MV-4-11 (cell line): Measurements from ENCODE around the gene SNAPC3.
A peak's percentile ranks its signal among the peaks of the same experiment; 100 is the strongest.

Experiments
- DNase-seq: peaks from one replicate; lab custom pipeline; 2025; lab: John Stamatoyannopoulos, UW

SNAPC3 gene

DNA sequence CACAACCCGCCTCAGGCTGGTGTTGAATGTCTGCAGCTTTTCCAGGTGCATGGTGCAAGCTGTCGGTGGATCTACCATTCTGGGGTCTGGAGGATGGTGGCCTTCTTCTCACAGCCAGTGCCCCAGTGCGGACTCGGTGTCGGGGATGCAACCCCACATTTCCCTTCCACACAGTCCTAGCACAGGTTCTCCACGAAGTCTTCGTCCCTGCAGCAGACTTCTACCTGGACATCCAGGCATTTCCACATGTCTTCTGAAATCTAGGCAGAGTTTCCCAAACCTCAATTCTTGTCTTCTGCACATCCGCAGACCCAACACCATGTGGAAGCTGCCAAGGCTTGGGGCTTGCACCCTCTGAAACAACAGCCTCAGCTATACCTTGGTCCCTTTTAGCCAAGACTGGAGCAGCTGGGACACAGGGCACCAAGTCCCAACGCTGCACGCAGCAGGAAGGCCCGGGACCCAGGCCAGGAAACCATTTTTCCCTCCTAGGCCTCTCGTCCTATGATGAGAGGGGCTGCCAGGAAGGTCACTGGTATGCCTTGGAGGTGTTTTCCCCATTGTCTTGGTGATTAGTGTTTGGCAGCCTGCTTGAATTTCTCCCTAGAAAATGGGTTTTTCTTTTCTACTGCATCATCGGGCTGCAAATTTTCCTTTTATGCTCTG, 69.9 kb downstream of the SNAPC3 start:
- no peak for DNase-seq

DNA sequence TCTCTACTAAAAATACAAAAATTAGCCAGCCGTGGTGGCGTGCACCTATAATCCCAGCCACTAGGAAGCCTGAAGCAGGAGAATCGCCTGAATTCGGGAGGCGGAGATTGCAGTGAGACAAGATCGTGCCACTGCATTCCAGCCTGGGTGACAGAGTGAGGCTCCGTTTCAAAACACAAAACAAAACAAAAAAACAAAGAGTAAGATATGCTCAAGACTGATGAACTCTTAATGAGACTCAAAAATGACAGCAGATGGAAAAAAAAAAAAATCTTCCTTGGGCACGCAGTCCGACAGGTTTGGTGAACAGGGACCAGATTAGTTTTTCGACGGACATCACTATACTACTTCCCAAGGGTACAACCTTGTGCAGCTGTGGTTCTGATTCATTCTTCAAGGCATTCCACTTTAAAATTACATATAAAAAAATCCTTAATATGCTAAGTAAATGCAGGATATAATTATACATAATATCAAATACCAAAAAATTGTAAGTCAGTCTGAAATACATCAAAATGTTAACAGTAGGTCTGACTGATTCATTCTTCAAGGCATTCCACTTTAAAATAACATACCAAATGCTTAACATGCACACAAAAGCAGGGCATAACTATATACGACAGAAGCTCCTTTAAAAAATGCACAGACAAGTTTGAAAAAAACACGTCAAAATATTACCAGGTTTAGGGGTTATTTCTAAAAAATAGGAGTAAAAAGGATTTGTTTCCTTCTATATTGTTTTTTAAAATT, 75.7 kb downstream of the SNAPC3 start:
- DNase-seq: no peak

DNA sequence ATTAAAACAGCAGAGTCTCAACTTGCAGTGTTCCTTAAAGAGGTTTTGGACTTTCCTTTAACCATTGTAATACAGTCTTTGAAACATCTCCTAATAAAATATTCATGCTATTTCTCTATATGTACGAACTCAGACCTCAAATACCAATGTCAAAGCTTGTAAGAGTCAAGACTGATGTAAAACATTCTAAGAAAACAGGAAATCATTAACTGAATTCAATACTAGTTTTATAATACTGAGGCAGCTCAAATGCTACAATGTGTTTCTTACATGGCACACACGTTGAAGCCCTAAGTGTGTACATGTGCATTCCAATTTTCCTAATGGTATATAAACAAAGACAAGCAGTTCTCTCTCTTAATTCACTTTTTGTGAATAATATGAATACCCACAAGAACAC, 76.5 kb downstream of the SNAPC3 start:
- no peak for DNase-seq

DNA sequence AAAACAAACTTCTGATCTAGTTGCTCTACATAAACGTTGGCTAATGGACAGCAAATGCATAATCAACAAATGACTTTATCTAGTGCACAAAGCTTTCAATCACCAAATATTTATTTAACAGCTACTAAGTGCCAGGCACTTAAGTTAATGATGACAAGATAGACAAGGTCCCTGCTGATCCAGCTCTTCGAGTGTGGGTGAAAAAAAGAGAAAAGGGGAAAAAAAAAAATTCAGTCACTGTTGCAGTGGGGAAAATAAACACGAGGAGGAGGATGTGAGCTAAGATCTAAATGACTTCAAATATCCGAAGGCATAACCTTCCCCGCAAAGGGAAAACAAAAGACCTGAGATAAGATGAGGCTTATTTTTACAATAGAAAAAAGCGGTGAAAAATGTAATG, 78.5 kb downstream of the SNAPC3 start:
- no peak for DNase-seq

DNA sequence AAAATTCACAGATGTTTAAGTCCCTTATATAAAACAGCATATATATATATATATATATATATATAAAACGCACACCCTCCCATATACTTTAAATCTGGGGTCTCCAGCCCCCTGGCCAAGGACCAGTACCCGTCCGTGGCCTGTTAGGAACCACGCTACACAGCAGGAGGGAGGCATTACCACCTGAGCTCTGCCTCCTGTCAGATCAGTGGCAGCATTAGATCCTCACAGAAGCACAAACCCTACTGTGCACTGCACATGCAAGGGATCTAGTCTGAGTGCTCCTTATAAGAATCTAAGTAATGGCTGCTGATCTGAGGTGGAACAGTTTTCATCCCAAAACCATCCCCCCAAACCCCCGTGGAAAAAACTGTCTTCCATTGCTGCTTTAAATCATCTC, 79.1 kb downstream of the SNAPC3 start:
- DNase-seq: no peak

DNA sequence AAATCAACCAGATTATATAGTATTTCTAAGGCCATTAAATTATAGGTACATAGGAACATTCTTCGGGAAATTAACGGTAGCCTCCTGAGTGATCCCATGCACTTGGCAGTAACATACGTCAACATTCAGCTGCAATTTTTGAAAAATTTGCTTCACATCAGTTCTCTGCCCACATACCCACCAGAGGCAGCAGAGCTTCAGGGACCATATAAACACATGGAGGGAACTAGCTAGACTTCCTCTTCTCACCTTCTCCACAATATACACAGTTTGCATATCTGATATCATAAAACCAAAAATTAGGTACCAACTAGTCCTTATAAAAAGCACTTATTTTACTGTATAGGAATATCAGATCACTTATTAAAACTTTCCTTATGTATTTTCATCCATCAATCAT, 83.2 kb downstream of the SNAPC3 start:
- peak; percentile 37 for DNase-seq

DNA sequence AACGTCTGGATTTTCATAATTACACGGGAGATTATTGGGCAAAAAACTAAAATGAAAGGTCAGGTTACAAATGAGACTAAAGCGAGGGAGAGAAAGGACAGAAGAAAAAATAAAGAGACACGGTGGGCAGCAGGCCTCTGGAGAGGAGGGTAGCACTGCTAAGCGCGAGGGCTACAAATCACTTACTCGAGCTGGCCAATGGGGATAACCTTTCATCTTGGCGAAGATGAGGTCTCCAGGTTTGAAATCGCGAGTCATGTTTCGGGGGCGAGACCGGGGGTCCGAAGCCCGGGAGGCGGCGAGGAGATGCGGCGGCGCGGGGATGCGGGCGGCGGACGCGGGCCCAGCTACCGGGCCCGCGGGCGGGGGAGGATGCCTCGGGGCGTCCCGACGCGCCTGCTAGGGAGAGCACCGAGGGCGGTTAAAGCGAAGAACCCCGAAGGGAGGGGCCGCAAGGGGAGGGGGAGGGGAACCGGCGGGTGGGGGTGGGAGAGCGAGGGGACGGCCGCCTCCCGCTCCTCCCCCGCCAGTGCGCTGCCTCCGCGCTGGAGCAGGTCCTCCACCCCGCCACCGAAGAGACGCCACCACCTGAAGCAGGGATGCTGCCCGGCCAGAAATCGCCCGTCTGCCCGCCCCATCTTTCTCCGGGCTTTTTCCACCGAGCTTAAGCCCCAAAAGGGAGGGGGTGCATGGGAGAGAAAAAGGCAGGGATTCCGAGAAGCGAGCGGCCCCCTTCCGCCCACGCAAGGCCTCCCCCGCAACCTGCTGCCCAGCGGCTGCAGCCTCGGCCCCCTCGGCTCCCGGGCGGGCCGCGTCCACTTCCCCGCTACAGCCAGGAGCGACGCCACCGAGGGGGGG, 87.5 kb downstream of the SNAPC3 start:
- no peak for DNase-seq

DNA sequence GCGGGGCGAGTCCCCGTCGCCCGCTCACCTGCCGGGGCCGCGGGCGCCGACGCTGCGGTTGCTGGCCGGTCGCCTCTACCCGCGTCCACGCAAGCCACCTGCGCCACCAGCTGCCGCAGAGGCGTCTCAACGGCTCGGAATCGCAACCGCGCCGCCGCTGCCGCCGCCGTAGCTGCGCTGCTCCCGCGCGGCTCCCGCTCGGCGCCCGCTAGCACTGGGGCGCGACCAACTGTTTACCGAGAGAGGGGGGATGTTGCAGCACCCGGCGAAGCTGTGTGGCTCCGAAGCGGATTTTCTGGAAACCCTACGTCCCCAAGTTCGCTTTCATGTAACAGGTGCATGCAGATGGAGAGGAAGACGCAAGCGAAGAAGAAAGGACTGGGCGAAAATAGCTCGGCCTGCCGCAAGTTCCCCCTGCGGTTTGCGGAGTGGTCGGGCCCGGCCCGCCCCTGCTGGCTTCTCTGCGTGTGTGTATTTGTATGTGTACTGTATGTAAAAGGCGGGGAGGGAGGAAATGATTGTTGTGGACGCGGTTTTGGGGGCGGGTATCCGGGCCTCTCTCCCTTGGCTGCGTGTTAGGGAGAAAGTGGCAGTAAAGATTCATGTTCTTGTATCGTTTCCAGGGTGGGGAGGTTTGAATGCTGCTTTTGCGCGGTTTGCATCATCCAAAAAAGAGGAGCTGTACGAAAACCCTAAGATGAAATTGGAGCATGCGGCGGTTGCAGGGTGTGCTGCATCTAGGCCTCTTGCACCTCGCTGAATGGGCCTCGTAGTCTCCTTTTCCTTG, 88.3 kb downstream of the SNAPC3 start, which contains the start of gene PSIP1:
Gene PSIP1 (minus strand): TSS at position 182 of the 787 bp plus-strand sequence. CDS start 782 bp downstream, outside the sequence.
- peak; percentile 87 for DNase-seq
